NCI-H2171 (cell line): ENCODE results near the gene HS6ST1.
A peak's percentile ranks its signal among the peaks of the same experiment; 100 is the strongest.

Source experiments
- DNase-seq: peaks from one replicate; lab custom pipeline; 2025; lab: John Stamatoyannopoulos, UW

HS6ST1 gene

GRCh38 chr2:128298286-128298685, 20.4 kb downstream of the HS6ST1 start:
- DNase-seq: no peak

DNA sequence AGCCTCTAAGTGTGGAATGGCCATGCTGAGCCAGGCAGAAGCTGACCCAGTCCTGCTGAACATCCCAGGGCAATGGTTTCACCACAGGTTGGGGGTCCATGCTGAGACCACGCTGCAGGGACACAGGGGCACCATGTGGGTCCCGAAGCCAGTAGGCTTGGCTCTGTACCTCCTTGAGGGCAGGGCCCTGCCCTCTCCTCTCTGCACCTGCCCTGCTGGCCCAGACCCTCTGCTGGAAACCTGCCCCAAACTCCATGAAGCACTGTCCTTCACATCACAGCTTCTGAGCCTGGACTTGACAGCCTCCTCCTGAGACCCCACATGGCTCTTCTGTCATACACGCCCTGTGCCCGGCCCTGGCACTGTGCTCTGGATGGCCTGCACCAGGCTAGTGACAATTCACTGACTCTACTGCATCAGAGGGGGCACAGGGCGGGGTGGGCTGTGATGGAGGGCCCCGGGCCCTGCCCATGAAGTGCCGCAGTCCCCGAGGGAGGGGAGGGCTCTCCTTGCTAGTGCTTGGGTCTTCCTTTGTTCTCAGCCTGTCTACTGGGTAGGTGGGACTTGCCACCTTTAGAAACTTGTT, 24.7 kb downstream of the HS6ST1 start:
- DNase-seq: no peak

- DNase-seq: no peak
Observed at GRCh38 chr2:128293426-128293755, 25.3 kb downstream of the HS6ST1 start.

DNA sequence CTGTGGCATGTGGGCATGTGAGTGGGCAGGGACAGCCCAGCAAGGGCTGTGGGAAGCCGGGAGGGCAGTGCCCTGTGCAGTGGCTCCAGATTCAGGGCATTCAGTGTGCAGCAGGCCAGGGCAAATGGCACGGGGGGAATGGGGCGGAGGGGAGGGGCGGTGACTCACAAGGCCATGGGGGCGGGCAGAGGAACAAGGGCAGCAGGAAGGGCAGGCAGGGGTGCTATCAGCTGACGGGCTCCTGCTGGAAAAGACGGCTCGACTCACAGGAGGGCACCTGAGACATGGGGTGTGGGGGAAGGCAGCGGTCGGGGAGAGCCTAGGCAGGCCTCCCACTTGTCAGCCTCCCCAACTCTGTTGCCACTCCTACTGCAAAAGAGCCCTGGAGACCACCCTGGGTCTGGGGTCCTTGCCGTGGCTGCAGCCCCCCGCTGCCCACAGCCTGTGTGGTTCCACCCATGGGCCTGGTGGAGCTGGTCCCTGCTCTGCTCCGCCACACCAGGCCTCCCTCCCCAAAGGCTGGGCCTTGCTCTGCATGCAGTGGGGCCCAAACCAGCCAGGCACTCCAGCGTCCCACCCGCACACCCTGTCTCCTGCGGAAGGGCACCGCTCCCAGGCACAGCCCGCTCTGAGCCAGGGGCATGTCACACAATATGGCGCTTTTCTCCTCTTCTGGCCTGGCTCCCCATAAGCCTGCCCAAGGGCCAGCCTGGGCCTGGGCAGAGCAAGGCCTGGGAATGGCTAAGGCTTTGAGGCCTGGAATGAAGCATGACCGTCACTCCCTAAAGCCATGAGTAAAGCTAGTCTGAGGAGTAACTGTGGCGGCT, 25.9 kb downstream of the HS6ST1 start:
- DNase-seq: no peak

DNA sequence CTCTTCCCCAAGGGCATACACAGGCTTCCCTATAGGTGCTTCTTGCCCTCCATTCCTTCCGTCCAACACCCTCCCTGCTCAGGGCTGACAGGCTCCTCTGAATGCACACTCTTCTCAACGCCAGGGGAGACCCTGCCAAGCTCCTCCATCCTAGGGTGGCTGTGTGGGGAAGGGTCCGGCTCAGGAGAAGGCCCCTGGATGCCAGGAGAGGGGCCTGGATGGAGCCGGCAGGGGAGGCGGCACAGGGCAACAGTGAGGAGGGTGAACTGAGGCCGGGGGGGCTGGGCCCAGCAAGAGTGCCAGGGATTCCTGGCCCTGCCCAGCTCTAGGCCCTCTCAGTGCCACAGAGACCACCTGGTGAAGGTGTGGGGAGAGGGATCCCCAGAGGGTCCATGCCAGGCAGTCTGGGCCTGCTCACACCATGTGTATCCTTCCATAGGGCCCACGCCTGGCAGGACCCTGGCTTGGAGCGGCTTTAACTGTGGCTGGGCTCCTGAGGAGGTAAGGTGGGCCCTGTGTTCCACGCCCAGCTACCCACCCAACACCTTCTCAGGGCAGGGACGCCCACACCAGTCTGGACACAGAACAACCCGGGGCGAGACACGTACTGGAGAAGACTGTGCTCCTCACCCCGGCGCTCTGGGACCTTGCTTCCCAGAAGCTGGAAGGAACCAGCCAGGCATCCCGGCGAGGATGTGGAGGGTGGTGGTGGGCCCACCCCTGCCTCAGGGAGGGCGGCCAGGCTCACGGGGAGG, 26.6 kb downstream of the HS6ST1 start:
- no peak for DNase-seq

- DNase-seq: peak; percentile 32
Observed at GRCh38 chr2:128291161-128291843, 27.4 kb downstream of the HS6ST1 start.

GRCh38 chr2:128290356-128290755, 28.3 kb downstream of the HS6ST1 start:
- DNase-seq: no peak

DNA sequence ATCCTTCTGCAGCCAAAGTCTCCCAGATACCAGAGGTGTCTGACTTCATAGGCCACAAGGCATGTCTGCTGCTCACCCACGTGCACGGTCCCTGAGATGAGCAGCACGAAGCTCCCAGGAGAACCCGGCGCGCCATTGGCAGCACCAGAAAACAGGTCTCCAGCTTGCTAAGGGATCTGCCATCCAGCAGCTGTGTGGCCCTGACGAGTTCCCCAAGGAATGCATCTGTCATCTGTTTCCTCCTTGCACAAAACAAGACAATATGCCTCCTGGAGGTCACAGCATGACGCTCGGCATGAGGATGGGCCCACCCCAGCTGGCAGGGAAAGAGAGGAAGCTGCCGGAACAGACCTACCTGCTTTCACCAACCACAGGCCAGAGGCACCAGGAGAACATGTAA, 29.2 kb downstream of the HS6ST1 start:
- peak; percentile 95 for DNase-seq

DNA sequence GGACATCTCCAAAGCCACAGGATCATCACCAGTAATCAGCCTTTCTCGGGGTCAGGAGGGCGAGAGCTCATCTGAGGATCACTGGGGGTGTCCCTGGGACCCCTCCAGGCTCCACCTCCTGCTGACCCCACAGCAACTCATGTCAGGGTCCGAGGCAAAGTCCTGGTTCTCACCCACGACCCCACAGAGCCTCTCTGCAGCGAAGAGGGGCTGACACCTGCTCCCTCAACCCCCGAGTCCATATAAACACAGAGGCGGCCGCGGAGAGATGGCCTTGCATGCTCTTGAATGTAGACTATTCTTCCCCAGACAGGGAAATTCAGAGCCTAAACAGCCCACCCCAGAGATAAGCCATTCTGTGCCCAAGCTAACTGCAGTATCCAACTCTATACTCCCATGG, 29.9 kb downstream of the HS6ST1 start:
- DNase-seq: no peak

DNA sequence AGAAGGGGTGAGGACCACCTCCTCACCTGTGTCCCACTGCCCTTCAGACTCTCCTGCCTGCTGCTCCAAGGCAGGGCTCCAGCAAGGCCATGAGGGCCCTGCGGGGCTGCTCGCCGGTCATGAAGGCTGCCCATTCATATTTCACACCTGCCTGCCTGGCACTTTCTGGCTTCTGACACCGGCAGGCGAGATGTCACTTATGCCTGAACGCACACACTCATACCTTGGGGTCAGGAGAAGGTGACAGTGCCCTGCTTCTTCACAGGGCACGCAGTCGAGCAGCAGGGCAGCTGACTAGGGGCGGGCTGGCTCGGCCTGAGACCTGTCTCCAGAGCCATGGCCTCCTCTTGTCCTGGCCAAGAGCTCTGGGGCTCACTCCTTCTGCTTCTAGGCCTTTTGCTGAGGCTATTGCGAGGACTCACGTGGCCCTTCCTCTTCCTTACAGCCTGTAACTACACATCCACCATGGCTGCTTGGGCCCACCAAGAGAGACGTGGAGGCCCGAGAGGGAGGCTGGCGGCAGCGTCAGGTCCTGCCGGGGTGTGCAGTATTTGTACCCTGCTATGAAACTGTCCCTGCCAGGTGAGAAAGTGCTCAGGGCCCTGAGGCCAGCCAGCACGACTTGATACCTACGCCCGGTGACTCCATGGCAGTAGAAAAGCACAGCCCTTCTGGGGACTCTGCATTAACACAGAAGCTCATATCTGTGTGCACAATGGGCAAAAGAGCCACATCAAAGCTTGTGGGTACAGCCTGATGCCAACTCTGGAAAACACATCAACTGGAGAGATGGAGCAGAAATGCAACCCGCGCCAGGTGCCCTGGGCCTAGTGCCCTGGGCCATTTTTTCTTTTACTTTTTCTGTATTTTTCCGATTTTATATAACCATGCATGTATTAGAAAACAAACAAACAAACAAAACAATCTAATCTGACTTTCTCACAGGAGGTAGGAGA, 30.6 kb downstream of the HS6ST1 start:
- DNase-seq: no peak

DNA sequence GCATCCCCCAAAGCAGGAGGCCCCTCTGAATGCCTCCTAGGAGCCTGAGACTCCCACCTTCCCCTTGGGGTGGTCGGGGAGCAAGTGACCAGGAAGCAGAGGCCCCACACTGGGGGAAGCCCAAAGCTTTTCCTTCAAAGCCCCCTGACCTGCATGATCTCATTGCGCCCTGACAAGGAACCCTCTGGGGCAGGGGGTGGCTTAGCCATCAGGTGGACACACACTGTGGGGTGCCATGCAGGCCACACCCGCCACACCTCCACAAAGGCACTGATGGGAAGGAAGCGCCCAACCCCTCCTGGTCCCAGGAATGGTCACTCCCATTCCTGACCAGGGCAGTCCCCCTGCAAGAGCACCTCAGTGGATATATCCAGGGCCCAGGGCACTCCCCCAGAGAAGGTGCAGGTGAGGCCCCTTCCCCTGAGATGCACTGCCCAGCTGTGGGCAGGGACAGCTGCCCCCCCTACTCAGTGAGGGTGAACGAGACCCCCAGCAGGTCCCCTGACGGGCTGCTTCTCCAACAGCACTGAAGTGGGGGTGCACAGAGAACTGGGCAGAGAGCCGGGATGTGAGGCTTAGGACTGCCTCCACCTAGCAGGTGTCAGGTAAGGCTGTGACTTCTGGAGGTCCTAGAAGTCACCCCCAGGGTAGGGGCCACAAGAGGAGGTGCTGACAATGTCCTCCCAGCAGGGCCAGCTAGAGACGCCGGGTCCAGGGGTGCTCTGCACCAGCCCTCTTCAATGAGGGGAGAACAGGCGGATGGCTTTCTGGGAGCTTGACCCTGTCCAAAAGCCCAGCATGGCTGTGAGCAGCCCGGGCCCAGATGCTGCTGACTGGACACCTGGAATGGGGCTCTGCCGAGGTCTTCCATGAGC, 31.5 kb downstream of the HS6ST1 start:
- no peak for DNase-seq

DNA sequence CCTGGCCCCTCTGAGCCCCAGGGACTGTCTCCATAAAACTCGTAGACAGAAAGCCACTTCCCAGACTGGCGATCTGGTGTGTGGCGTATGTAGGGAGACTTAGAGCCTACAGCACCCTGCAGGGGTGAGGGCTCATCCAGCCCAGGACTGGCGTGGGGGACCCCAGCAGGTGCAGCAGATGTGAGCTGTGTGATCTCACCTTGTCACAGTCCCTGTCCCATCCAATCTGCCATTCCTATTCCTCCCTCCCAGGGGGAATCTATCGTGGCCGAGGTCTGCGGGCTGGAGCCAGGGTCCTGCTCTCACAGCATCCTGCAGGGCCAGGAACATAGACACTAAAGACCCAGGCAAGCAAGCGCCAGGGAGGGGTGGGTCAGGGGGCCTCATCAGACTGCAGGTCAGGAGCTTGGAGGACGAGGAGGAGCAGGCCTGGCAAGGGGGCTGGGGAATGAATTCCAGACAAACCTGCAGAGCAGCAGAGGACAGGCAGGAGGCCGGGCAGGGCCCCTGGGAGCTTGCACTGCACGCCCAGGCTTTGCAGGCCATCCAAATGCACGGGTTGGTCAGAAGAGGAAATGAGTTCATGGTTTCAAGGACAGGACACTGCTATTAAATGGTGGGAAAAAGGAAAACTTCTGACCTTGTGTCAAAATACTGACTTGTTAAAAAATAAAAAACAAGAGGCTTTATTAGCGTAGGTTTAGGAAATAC, 32.5 kb downstream of the HS6ST1 start:
- DNase-seq: no peak

DNA sequence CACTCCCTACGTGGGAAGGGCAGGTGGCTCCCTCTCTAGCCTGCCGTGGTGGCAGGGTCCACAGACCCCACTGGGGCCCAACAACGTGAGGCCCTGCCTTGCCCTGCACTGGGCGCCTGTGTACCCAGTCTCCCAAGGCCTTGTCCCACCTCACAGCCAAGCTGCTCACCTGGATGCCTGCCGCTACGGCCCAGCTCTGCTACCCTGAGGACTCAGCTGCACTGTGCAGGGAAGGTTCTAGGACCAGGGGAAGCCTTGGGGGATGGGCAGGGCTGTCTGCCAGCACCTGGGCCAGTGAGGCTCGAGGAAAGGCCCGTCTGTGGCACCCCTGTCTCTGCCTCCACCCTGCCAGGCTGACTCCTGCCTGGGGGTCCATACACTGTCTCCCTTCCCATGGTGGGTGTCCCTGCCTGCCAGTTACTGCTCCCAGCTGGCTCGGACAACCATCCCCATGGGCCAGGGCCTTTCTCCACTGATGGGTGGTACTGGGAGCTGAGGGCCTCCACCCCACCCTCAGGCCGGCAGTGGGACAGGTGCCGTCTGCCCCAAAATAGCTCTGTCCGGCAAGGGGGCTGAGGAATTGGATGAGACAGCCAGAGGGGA, 33.2 kb downstream of the HS6ST1 start:
- no peak for DNase-seq

DNA sequence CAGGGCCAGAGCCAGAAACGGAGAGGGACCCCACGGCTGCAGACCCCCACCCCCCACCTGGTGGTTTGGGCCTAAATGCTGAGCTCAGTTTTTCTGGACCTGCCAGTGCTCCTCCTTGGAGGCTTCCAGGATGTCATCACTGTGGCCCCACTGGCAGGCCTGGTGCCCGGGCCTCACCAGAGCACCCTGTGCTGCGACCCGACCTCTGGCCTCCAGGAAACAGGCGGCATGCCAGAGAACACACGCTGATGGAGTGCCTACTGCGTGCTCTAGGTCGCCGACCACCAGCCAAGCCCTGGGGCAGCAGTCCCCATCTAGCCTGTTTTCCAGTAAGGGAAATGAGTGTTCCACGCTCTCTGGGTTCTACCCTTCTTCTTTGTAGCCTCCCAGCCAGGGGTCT, 33.8 kb downstream of the HS6ST1 start:
- no peak for DNase-seq

DNA sequence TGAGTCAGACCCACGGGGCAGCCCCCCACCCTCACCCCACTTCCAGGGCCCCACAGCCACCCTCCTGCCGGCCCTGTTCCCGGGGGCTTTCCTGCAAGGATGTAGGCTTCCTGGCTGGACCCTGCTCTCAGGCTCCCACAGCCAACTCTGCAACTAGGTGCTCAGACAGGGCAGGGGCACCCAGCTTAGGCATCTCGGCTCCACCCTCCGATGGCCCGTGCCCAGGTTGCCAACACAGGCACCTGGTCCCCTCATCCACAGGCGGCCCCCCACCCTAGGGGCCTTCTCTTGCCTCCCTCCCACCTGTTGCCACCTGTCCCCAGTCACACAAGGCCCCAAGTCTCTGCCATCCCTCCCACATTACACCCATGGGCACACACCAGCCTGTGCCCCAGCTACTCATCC, 34.6 kb downstream of the HS6ST1 start:
- DNase-seq: no peak

GRCh38 chr2:128282976-128283810, 35.5 kb downstream of the HS6ST1 start:
- no peak for DNase-seq

GRCh38 chr2:128282246-128282975, 36.3 kb downstream of the HS6ST1 start:
- no peak for DNase-seq

GRCh38 chr2:128281852-128282245, 36.8 kb downstream of the HS6ST1 start:
- DNase-seq: no peak
